H9 (cell line): ENCODE data around the gene GPATCH1. TPM values are rescaled to one million over a fixed set of nuclear protein-coding genes. Genes with fewer than 3 reads are reported as not detected.

Experiments used
- DNase-seq: peaks from one replicate; pipeline ENCODE4 v3.0.0-alpha.2; 2017
- H2AFZ ChIP-seq: one replicate; pipeline ENCODE4 v1.6.1; 2013; ENCODE audit warnings: mild to moderate bottlenecking, low read length, control low read depth, moderate library complexity
- H2AK5ac ChIP-seq: 2 replicates; pipeline ENCODE4 v1.6.1; 2013; ENCODE audit warnings: low read length, control low read depth, mixed read lengths; ENCODE audit not compliant: insufficient read length
- H2BK120ac ChIP-seq: one replicate; pipeline ENCODE4 v1.6.1; 2013; ENCODE audit warnings: low read depth, mild to moderate bottlenecking, low read length, control low read depth, inconsistent platforms; ENCODE audit not compliant: poor library complexity, severe bottlenecking
- H2BK12ac ChIP-seq: 2 replicates; pipeline ENCODE4 v1.6.1; 2013; ENCODE audit warnings: low read length, control low read depth, mixed read lengths, low read depth; ENCODE audit not compliant: insufficient read length
- H2BK15ac ChIP-seq: 2 replicates; pipeline ENCODE4 v1.6.1; 2013; ENCODE audit warnings: low read depth, low read length, control low read depth
- H2BK20ac ChIP-seq: one replicate; pipeline ENCODE4 v1.6.1; 2013; ENCODE audit warnings: low read depth, mild to moderate bottlenecking, low read length, control low read depth, inconsistent platforms; ENCODE audit not compliant: poor library complexity, severe bottlenecking
- H2BK5ac ChIP-seq: 2 replicates; pipeline ENCODE4 v1.6.1; 2013; ENCODE audit warnings: low read length, control low read depth, mixed read lengths; ENCODE audit not compliant: insufficient read length
- H3K14ac ChIP-seq: 2 replicates; pipeline ENCODE4 v1.6.1; 2013; ENCODE audit warnings: low read length, control low read depth; ENCODE audit not compliant: insufficient read depth
- H3K18ac ChIP-seq: 2 replicates; pipeline ENCODE4 v1.6.1; 2013; ENCODE audit warnings: low read depth, mild to moderate bottlenecking, mixed read lengths, low read length, control low read depth; ENCODE audit not compliant: insufficient read length
- H3K23ac ChIP-seq: 2 replicates; pipeline ENCODE4 v1.6.1; 2013; ENCODE audit warnings: low read length, control low read depth, mixed read lengths, low read depth; ENCODE audit not compliant: insufficient read length
- H3K23me2 ChIP-seq: 2 replicates; pipeline ENCODE4 v1.6.1; 2013; ENCODE audit warnings: low read depth, mild to moderate bottlenecking, mixed read lengths, low read length, control low read depth; ENCODE audit not compliant: insufficient read length, poor library complexity, severe bottlenecking
- H3K27ac ChIP-seq: 2 replicates; pipeline ENCODE4 v1.5.1; 2013; ENCODE audit warnings: low read length, control low read depth, mixed read lengths, low read depth; ENCODE audit not compliant: insufficient read length
- H3K27me3 ChIP-seq: 2 replicates; pipeline ENCODE4 v1.6.1; 2013; ENCODE audit warnings: low read length, control low read depth, inconsistent platforms; ENCODE audit not compliant: insufficient read depth
- H3K4ac ChIP-seq: 2 replicates; pipeline ENCODE4 v1.6.1; 2013; ENCODE audit warnings: low read depth, mild to moderate bottlenecking, control low read depth, inconsistent platforms, low read length, moderate library complexity
- H3K4me1 ChIP-seq: 2 replicates; pipeline ENCODE4 v1.6.1; 2013; ENCODE audit warnings: low read length, control low read depth, inconsistent platforms; ENCODE audit not compliant: insufficient read depth
- H3K4me2 ChIP-seq: 2 replicates; pipeline ENCODE4 v1.6.1; 2013; ENCODE audit warnings: low read length, control low read depth, mixed read lengths; ENCODE audit not compliant: insufficient read length, insufficient read depth
- H3K56ac ChIP-seq: 2 replicates; pipeline ENCODE4 v1.6.1; 2013; ENCODE audit warnings: low read depth, mild to moderate bottlenecking, mixed read lengths, low read length, control low read depth; ENCODE audit not compliant: insufficient read length
- H3K79me1 ChIP-seq: 2 replicates; pipeline ENCODE4 v1.6.1; 2013; ENCODE audit warnings: low read depth, mild to moderate bottlenecking, moderate library complexity, low read length, control low read depth, inconsistent platforms; ENCODE audit not compliant: insufficient read depth, poor library complexity, severe bottlenecking
- H3K79me2 ChIP-seq: 2 replicates; pipeline ENCODE4 v1.6.1; 2013; ENCODE audit warnings: low read length, control low read depth, inconsistent platforms; ENCODE audit not compliant: insufficient read depth
- H3K9ac ChIP-seq: 2 replicates; pipeline ENCODE4 v1.6.1; 2013; ENCODE audit warnings: low read length, control low read depth, mixed read lengths; ENCODE audit not compliant: insufficient read length; ENCODE audit errors: extremely low read depth
- H3K9me3 ChIP-seq: one replicate; pipeline ENCODE4 v1.6.1; 2013; ENCODE audit warnings: low read depth, low read length, inconsistent platforms; ENCODE audit not compliant: control insufficient read depth
- H3T11ph ChIP-seq: one replicate; pipeline ENCODE4 v1.6.1; 2013; ENCODE audit warnings: mild to moderate bottlenecking, low read length, control low read depth, inconsistent platforms
- H4K20me1 ChIP-seq: one replicate; pipeline ENCODE4 v1.6.1; 2013; ENCODE audit not compliant: control insufficient read depth, insufficient read length, insufficient read depth
- H4K5ac ChIP-seq: 2 replicates; pipeline ENCODE4 v1.6.1; 2013; ENCODE audit warnings: low read depth, mild to moderate bottlenecking, mixed read lengths, low read length, control low read depth; ENCODE audit not compliant: insufficient read length
- H4K8ac ChIP-seq: replicated peaks from 2 replicates; pipeline ENCODE4 v1.6.1; 2013; ENCODE audit warnings: low read length, control low read depth, mixed read lengths, low read depth; ENCODE audit not compliant: insufficient read length
- H4K91ac ChIP-seq: 2 replicates; pipeline ENCODE4 v1.6.1; 2013; ENCODE audit warnings: low read depth, mild to moderate bottlenecking, moderate library complexity, mixed read lengths, low read length, control low read depth; ENCODE audit not compliant: insufficient read length
- H3K27ac Mint-ChIP-seq, 3 experiments: 2 replicates in 2 of 3; 3 replicates in 1 of 3; pipeline ENCODE4 v1.8.0; 2020 to 2021; ENCODE audit warnings: mixed read lengths in 3 of 3, mild to moderate bottlenecking in 1 of 3, moderate library complexity in 1 of 3
- H3K27me3 Mint-ChIP-seq: 2 replicates; pipeline ENCODE4 v1.8.0; 2021; ENCODE audit warnings: low read depth, mild to moderate bottlenecking, moderate library complexity, mixed read lengths
- H3K36me3 Mint-ChIP-seq, 3 experiments: 2 replicates in 2 of 3; 3 replicates in 1 of 3; pipeline ENCODE4 v1.8.0; 2020 to 2021; ENCODE audit warnings: low read depth in 3 of 3, mixed read lengths in 3 of 3; ENCODE audit not compliant: insufficient read depth in 1 of 3
- H3K4me1 Mint-ChIP-seq, 2 experiments: 2 replicates each; pipeline ENCODE4 v1.8.0; 2020; ENCODE audit warnings: mixed read lengths in 2 of 2
- H3K4me3 Mint-ChIP-seq, 2 experiments: 2 replicates in 1 of 2; 3 replicates in 1 of 2; pipeline ENCODE4 v1.8.0; 2020 to 2021; ENCODE audit warnings: mild to moderate bottlenecking in 2 of 2, mixed read lengths in 2 of 2, moderate library complexity in 1 of 2
- H3K9me3 Mint-ChIP-seq, 2 experiments: 2 replicates in 1 of 2; 3 replicates in 1 of 2; pipeline ENCODE4 v1.8.0; 2020; ENCODE audit warnings: mild to moderate bottlenecking in 2 of 2, mixed read lengths in 2 of 2, moderate library complexity in 1 of 2
- CTCF ChIP-seq: fragments of 200-600 bp; sonication (generic); conservative IDR thresholded peaks from 3 replicates; pipeline ENCODE4 v1.8.0; 2021; ENCODE audit warnings: antibody characterized with exemption, mild to moderate bottlenecking
- WGBS: extraction: QIAGEN DNeasy Blood & Tissue Kit; methylation state at CpG from one replicate; pipeline ENCODE4 v1.1.7; 2013; ENCODE audit warnings: missing lambda C conversion rate, low lambda C conversion rate, mixed read lengths; ENCODE audit not compliant: insufficient read length; ENCODE audit errors: extremely low coverage; 5-methylcytosine and 5-hydroxymethylcytosine counted together
- total RNA-seq: library from RNA; stranded (reverse); gene quantifications from 2 replicates; pipeline ENCODE4 v1.2.1, GENCODE V29; 2021

Gene GPATCH1
- total RNA-seq, 1 experiment from 2014 or later, result 11.7 TPM

DNA sequence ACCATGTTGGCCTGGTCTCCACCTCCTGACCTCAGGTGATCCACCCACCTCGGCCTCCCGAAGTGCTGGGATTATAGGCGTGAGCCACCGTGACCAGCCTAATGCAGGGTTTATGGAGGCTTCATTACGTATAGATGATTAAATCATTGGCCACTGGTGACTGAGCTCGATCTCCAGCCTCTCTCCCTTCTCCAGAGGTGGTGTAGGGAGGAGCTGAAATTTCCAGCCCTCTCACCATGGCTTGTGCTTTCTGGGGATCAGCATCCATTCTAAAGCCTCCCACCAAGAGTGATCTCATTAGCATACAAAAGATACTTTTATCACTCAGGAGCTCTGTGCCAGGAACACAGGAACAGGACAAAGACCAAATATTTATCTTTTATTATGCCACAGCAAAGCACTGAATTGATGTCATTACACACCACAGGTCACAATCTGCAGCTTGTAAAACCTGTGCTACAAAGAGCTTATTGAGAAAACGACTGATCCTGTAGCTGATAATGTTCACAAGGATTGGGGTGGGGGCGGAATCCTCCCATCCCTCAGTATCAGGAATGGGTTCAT lies 48.7 kb upstream of the GPATCH1 start:
- Histone ChIP-seq H2BK5ac (no peak overlapping the region), H4K8ac (no peak overlapping the region), H4K5ac (no peak overlapping the region), H2BK120ac (no peak overlapping the region), H3K18ac (no peak overlapping the region), H3K14ac (no peak overlapping the region), H3K79me2 (no peaks in the 10 kb centered on the region), H3K27me3 (no peaks in the 10 kb centered on the region), H3K9me3 (peaks cover 11% of the 10 kb centered on the region), H3K9ac (no peak overlapping the region), H2BK15ac (no peak overlapping the region), H3K4ac (no peak overlapping the region), H3K56ac (no peak overlapping the region), H3T11ph (no peak overlapping the region), H4K91ac (no peak overlapping the region), H2AFZ (no peak overlapping the region), H3K4me2 (peak overlapping the region; percentile 18), H2AK5ac (no peak overlapping the region), H3K23ac (no peak overlapping the region), H4K20me1 (no peaks in the 10 kb centered on the region), H3K27ac (no peak overlapping the region), H3K4me1 (peaks cover 2% of the 10 kb centered on the region; the same call in 1 of the 2 replicates), H2BK12ac (no peak overlapping the region), H3K23me2 (no peaks in the 10 kb centered on the region), H2BK20ac (no peak overlapping the region), H3K79me1 (peaks cover 2% of the 10 kb centered on the region)
- no CpG with 5 or more reads among the region's 8 CpGs for WGBS
- no peak for TF ChIP-seq CTCF
- Mint-ChIP-seq H3K27me3 (no peaks in the 10 kb centered on the region), H3K27ac (peak overlapping the region; percentile 81 to 93 (median 92); a peak in 6 of 7 replicates), H3K4me3 (peak overlapping the region in 1 of 2 experiments; percentile 22; a peak in 2 of 5 replicates), H3K36me3 (peaks cover 31 to 54% (median 37%) of the 10 kb centered on the region in 3 experiments), H3K4me1 (peaks cover 15 to 17% of the 10 kb centered on the region in 2 experiments), H3K9me3 (peaks cover 26 to 35% of the 10 kb centered on the region in 2 experiments)
- no peak for DNase-seq
